ENCODE results near the gene NUP62.

The NUP62 gene

GRCh38 chr19:49896863-49897621 lies 32.3 kb downstream of the NUP62 start, which contains the start of gene IL4I1:
Gene IL4I1 (minus strand): TSS chr19:49896887. CDS start chr19:49896160, 727 bp downstream.
- peak; percentile 19 for DNase-seq (ENCODE audit: low read depth, low spot score)

GRCh38 chr19:49895566-49896297 lies 33.6 kb downstream of the NUP62 start:
- no peak for TF ChIP-seq CTCF (IDR thresholded peaks at IDR 0.05; ENCODE audit: low read depth, low read length)
- no peak overlapping the region for H3K4me3 ChIP-seq (ENCODE audit: low read depth, low read length)
- DNase-seq (ENCODE audit: low read depth, low spot score) = no peak
- in situ Hi-C loops (cut with HindIII; ENCODE audit: low sequenced_read_pairs) = no loop called here

More at GRCh38 chr19:49896863-49897621, 32.3 kb downstream of the NUP62 start, which contains the start of gene IL4I1:
- no peak within 1 kb of the TSS for H3K4me3 ChIP-seq (ENCODE audit: low read depth, low read length)
- in situ Hi-C loops (cut with HindIII; ENCODE audit: low sequenced_read_pairs) = no loop called here
- TF ChIP-seq CTCF (IDR thresholded peaks at IDR 0.05; ENCODE audit: low read depth, low read length) = no peak

- no peak for DNase-seq (ENCODE audit: low read depth, low spot score)
- no peak for TF ChIP-seq CTCF (IDR thresholded peaks at IDR 0.05; ENCODE audit: low read depth, low read length)
- in situ Hi-C loops (cut with HindIII; ENCODE audit: low sequenced_read_pairs) = no loop called here
- no peak overlapping the region for H3K4me3 ChIP-seq (ENCODE audit: low read depth, low read length)
Measured at GRCh38 chr19:49894879-49895565, 34.3 kb downstream of the NUP62 start.

GRCh38 chr19:49894011-49894664 lies 35.2 kb downstream of the NUP62 start:
- in situ Hi-C loops (cut with HindIII; ENCODE audit: low sequenced_read_pairs) = no loop called here
- TF ChIP-seq CTCF (IDR thresholded peaks at IDR 0.05; ENCODE audit: low read depth, low read length) = no peak
- DNase-seq (ENCODE audit: low read depth, low spot score) = no peak
- H3K4me3 ChIP-seq (ENCODE audit: low read depth, low read length) = no peak overlapping the region

- in situ Hi-C loops (cut with HindIII; ENCODE audit: low sequenced_read_pairs) = no loop called here
- no peak for DNase-seq (ENCODE audit: low read depth, low spot score)
- no peak for TF ChIP-seq CTCF (IDR thresholded peaks at IDR 0.05; ENCODE audit: low read depth, low read length)
- no peak overlapping the region for H3K4me3 ChIP-seq (ENCODE audit: low read depth, low read length)
Measured at GRCh38 chr19:49892716-49893115, 36.6 kb downstream of the NUP62 start.

GRCh38 chr19:49891393-49891792 lies 37.9 kb downstream of the NUP62 start:
- no peak overlapping the region for H3K4me3 ChIP-seq (ENCODE audit: low read depth, low read length)
- in situ Hi-C loops (cut with HindIII; ENCODE audit: low sequenced_read_pairs) = no loop called here
- TF ChIP-seq CTCF (IDR thresholded peaks at IDR 0.05; ENCODE audit: low read depth, low read length) = no peak
- no peak for DNase-seq (ENCODE audit: low read depth, low spot score)

All from astrocyte of the spinal cord (primary cell).